H7 (cell line): ENCODE data around the gene GRIK4. TPM values are rescaled to one million over a fixed set of nuclear protein-coding genes. Genes with fewer than 3 reads are reported as not detected.
A peak's percentile ranks its signal among the peaks of the same experiment; 100 is the strongest.

Experiments
- DNase-seq: peaks from one replicate; pipeline ENCODE4 v3.0.0; 2012
- H3K27me3 ChIP-seq: 2 replicates; pipeline ENCODE4 v1.6.0; 2011; ENCODE audit warnings: mild to moderate bottlenecking, low read length; ENCODE audit not compliant: control insufficient read depth, insufficient read depth
- H3K36me3 ChIP-seq: replicated peaks from 2 replicates; pipeline ENCODE4 v1.5.1; 2011; ENCODE audit warnings: low read length; ENCODE audit not compliant: control insufficient read depth, insufficient read depth
- H3K4me3 ChIP-seq: 2 replicates; pipeline ENCODE4 v1.5.1; 2011; ENCODE audit warnings: low read depth, mild to moderate bottlenecking, control low read depth, low read length, moderate library complexity; ENCODE audit not compliant: insufficient read depth
- total RNA-seq: library from RNA; depleted of rRNA; stranded (reverse); fragments of >200 nt; shearing (Covaris generic); gene quantifications from 2 replicates; pipeline ENCODE4 v1.2.3, GENCODE V29; 2014

GRIK4 gene
- total RNA-seq, 1 experiment from 2014 or later, result 1.0 TPM

- H3K4me3 ChIP-seq, result no peak overlapping the region
- no peaks in the 10 kb centered on the region for H3K36me3 ChIP-seq
- no peaks in the 10 kb centered on the region for H3K27me3 ChIP-seq
- DNase-seq, result no peak
Observed at GRCh38 chr11:120917559-120918239, 406.2 kb downstream of the GRIK4 start.

GRCh38 chr11:120918257-120918656 is 406.7 kb downstream of the GRIK4 start:
- Histone ChIP-seq H3K36me3 (no peaks in the 10 kb centered on the region), H3K4me3 (no peak overlapping the region), H3K27me3 (no peaks in the 10 kb centered on the region)
- no peak for DNase-seq

- H3K27me3 ChIP-seq, result no peaks in the 10 kb centered on the region
- H3K4me3 ChIP-seq, result no peak overlapping the region
- no peak for DNase-seq
- no peaks in the 10 kb centered on the region for H3K36me3 ChIP-seq
Observed at GRCh38 chr11:120919045-120919444, 407.5 kb downstream of the GRIK4 start.

GRCh38 chr11:120919566-120919965 is 408.0 kb downstream of the GRIK4 start:
- Histone ChIP-seq H3K36me3 (no peaks in the 10 kb centered on the region), H3K27me3 (no peaks in the 10 kb centered on the region), H3K4me3 (no peak overlapping the region)
- DNase-seq, result no peak

GRCh38 chr11:120923866-120924508 is 412.4 kb downstream of the GRIK4 start:
- H3K4me3 ChIP-seq, result no peak overlapping the region
- H3K36me3 ChIP-seq, result no peaks in the 10 kb centered on the region
- DNase-seq, result no peak
- no peaks in the 10 kb centered on the region for H3K27me3 ChIP-seq

- Histone ChIP-seq H3K4me3 (no peak overlapping the region), H3K27me3 (no peaks in the 10 kb centered on the region), H3K36me3 (no peaks in the 10 kb centered on the region)
- no peak for DNase-seq
Observed at GRCh38 chr11:120925944-120926343, 414.4 kb downstream of the GRIK4 start.

- Histone ChIP-seq H3K36me3 (no peaks in the 10 kb centered on the region), H3K4me3 (no peak overlapping the region), H3K27me3 (no peaks in the 10 kb centered on the region)
- DNase-seq, result no peak
Observed at GRCh38 chr11:120928627-120929026, 417.1 kb downstream of the GRIK4 start.

GRCh38 chr11:120929090-120929489 is 417.5 kb downstream of the GRIK4 start:
- Histone ChIP-seq H3K27me3 (no peaks in the 10 kb centered on the region), H3K4me3 (no peak overlapping the region), H3K36me3 (no peaks in the 10 kb centered on the region)
- no peak for DNase-seq

GRCh38 chr11:120929664-120930154 is 418.2 kb downstream of the GRIK4 start:
- DNase-seq, result peak; percentile 92
- Histone ChIP-seq H3K36me3 (no peaks in the 10 kb centered on the region), H3K27me3 (no peaks in the 10 kb centered on the region), H3K4me3 (no peak overlapping the region)

GRCh38 chr11:120931057-120931779 is 419.7 kb downstream of the GRIK4 start:
- Histone ChIP-seq H3K27me3 (no peaks in the 10 kb centered on the region), H3K36me3 (no peaks in the 10 kb centered on the region), H3K4me3 (no peak overlapping the region)
- DNase-seq, result no peak

- H3K4me3 ChIP-seq, result no peak overlapping the region
- DNase-seq, result no peak
- H3K36me3 ChIP-seq, result no peaks in the 10 kb centered on the region
- H3K27me3 ChIP-seq, result no peaks in the 10 kb centered on the region
Observed at GRCh38 chr11:120932305-120932915, 420.9 kb downstream of the GRIK4 start.

- no peaks in the 10 kb centered on the region for H3K27me3 ChIP-seq
- no peak for DNase-seq
- H3K4me3 ChIP-seq, result no peak overlapping the region
- no peaks in the 10 kb centered on the region for H3K36me3 ChIP-seq
Observed at GRCh38 chr11:120936356-120936755, 424.8 kb downstream of the GRIK4 start.

- no peaks in the 10 kb centered on the region for H3K27me3 ChIP-seq
- H3K36me3 ChIP-seq, result no peaks in the 10 kb centered on the region
- no peak for DNase-seq
Observed at GRCh38 chr11:120937501-120937900, 426.0 kb downstream of the GRIK4 start.

GRCh38 chr11:120938260-120938659 is 426.7 kb downstream of the GRIK4 start:
- H3K36me3 ChIP-seq, result no peaks in the 10 kb centered on the region
- no peaks in the 10 kb centered on the region for H3K27me3 ChIP-seq
- H3K4me3 ChIP-seq, result no peak overlapping the region
- DNase-seq, result no peak

More at GRCh38 chr11:120937501-120937900, 426.0 kb downstream of the GRIK4 start:
- H3K4me3 ChIP-seq, result no peak overlapping the region
